Erythroblast (primary cell): ENCODE data around the gene RNF17.

Experiments used
- GATA1 ChIP-seq: IDR thresholded peaks from 2 replicates; pipeline ENCODE4 v1.6.1; 2011; ENCODE audit warnings: low read depth, mild to moderate bottlenecking, control low read depth, low read length, moderate library complexity
- POLR2A ChIP-seq: IDR thresholded peaks from 2 replicates; pipeline ENCODE4 v1.6.1; 2011; ENCODE audit warnings: mild to moderate bottlenecking, low read length

DNA sequence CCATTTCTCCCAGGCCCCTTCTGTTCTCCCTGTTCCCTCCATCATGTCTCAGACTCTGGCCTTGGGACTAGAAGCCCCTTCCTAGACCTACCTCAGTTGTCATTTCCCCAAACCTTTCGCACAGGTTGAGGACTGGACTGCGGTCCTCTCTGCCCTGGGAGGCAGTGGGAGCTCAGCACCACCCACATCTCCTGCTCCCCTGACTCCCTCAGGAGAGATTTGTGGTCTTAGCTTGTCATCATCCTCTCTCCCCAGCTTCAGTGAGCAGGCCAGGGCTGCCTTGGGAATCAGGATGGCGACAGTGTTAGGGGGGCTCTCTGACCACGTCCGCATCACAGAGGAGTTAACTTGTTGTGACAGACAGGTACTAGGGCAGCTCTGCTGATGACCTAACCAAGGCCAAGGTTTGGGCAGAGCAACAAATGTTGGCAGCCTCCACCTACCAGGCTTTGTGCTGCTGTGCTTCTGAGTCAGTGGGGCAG lies 25.6 kb upstream of the RNF17 start:
- TF ChIP-seq POLR2A: no peak
- TF ChIP-seq GATA1: no peak
